ENCODE results near the gene PDSS2. TPM values are rescaled to one million over a fixed set of nuclear protein-coding genes. Genes with fewer than 3 reads are reported as not detected.

PDSS2 gene
- total and polyA plus RNA-seq, 3 donors from 2014 or later, result 15.1 to 19.4 (median 17.0) TPM

GRCh38 chr6:107409942-107410341 is 49.4 kb downstream of the PDSS2 start:
- DNase-seq, result no peak
- TF ChIP-seq POLR2A (IDR thresholded peaks at IDR 0.05) (no peak), CTCF (IDR thresholded peaks at IDR 0.05) (no peak)
- Histone ChIP-seq H3K4me1 (no peaks in the 10 kb centered on the region), H3K36me3 (ENCODE audit: low read depth, missing control alignments) (no peaks in the 10 kb centered on the region), H3K9me3 (no peaks in the 10 kb centered on the region), H3K27ac (no peak overlapping the region), H3K4me3 (no peak overlapping the region), H3K27me3 (no peaks in the 10 kb centered on the region)
- intact Hi-C loops (cut with DNase I; ENCODE audit: low total_unique reads), result no loop called here
- WGBS, 2 donors, result 91 to 98% methylated on average over 2 of the region's 2 CpGs

- TF ChIP-seq CTCF (IDR thresholded peaks at IDR 0.05) (no peak), POLR2A (IDR thresholded peaks at IDR 0.05) (no peak)
- 71 to 76% methylated on average over 3 of the region's 3 CpGs for WGBS, 2 donors
These were observed 50.6 kb downstream of the PDSS2 start for GRCh38 chr6:107408714-107409113.

GRCh38 chr6:107405002-107405401 is 54.4 kb downstream of the PDSS2 start:
- Histone ChIP-seq H3K36me3 (ENCODE audit: low read depth, missing control alignments) (no peaks in the 10 kb centered on the region), H3K4me1 (no peaks in the 10 kb centered on the region), H3K27ac (no peak overlapping the region), H3K4me3 (no peak overlapping the region), H3K9me3 (no peaks in the 10 kb centered on the region), H3K27me3 (no peaks in the 10 kb centered on the region)
- intact Hi-C loops (cut with DNase I; ENCODE audit: low total_unique reads), result no loop called here
- WGBS, 2 donors, result 93 to 94% methylated on average over 3 of the region's 3 CpGs
- TF ChIP-seq POLR2A (IDR thresholded peaks at IDR 0.05) (no peak), CTCF (IDR thresholded peaks at IDR 0.05) (no peak)
- DNase-seq, result no peak

More at GRCh38 chr6:107408714-107409113, 50.6 kb downstream of the PDSS2 start:
- no peak overlapping the region for H3K4me3 ChIP-seq
- no peak for DNase-seq
- no peaks in the 10 kb centered on the region for H3K9me3 ChIP-seq
- intact Hi-C loops (cut with DNase I; ENCODE audit: low total_unique reads), result no loop called here
- no peaks in the 10 kb centered on the region for H3K4me1 ChIP-seq
- H3K27ac ChIP-seq, result no peak overlapping the region
- H3K36me3 ChIP-seq (ENCODE audit: low read depth, missing control alignments), result no peaks in the 10 kb centered on the region
- no peaks in the 10 kb centered on the region for H3K27me3 ChIP-seq

- DNase-seq, result no peak
- 90 to 100% methylated on average over 1 of the region's 1 CpG for WGBS, 2 donors
- no peaks in the 10 kb centered on the region for H3K36me3 ChIP-seq (ENCODE audit: low read depth, missing control alignments)
- H3K4me3 ChIP-seq, result no peak overlapping the region
- intact Hi-C loops (cut with DNase I; ENCODE audit: low total_unique reads), result no loop called here
- no peaks in the 10 kb centered on the region for H3K27me3 ChIP-seq
- no peaks in the 10 kb centered on the region for H3K9me3 ChIP-seq
- TF ChIP-seq POLR2A (IDR thresholded peaks at IDR 0.05), result no peak
- no peak for TF ChIP-seq CTCF (IDR thresholded peaks at IDR 0.05)
- H3K4me1 ChIP-seq, result no peaks in the 10 kb centered on the region
- no peak overlapping the region for H3K27ac ChIP-seq
These were observed 56.8 kb downstream of the PDSS2 start for GRCh38 chr6:107402533-107402932.

- no peak for DNase-seq
- WGBS, 2 donors, result 81 to 100% methylated on average over 1 of the region's 1 CpG
- H3K27me3 ChIP-seq, result no peaks in the 10 kb centered on the region
- H3K4me1 ChIP-seq, result no peaks in the 10 kb centered on the region
- H3K4me3 ChIP-seq, result no peak overlapping the region
- H3K9me3 ChIP-seq, result no peaks in the 10 kb centered on the region
- TF ChIP-seq POLR2A (IDR thresholded peaks at IDR 0.05), result no peak
- no peak for TF ChIP-seq CTCF (IDR thresholded peaks at IDR 0.05)
- H3K27ac ChIP-seq, result no peak overlapping the region
- intact Hi-C loops (cut with DNase I; ENCODE audit: low total_unique reads), result no loop called here
- H3K36me3 ChIP-seq (ENCODE audit: low read depth, missing control alignments), result no peaks in the 10 kb centered on the region
These were observed 57.8 kb downstream of the PDSS2 start for GRCh38 chr6:107401573-107401972.

All from testis (tissue), 3 donors.